ENCODE data around the gene RXRB. TPM values are rescaled to one million over a fixed set of nuclear protein-coding genes. Genes with fewer than 3 reads are reported as not detected.

Gene RXRB
- total and polyA plus RNA-seq, 2 of the 13 experiments (the other 11 are each of a cell fraction or from before 2014, with no cell fraction given), result 26.7 to 55.7 TPM

GRCh38 chr6:33161354-33162331 lies 38.8 kb downstream of the RXRB start (continued):
- TF ChIP-seq, protein P1, sequence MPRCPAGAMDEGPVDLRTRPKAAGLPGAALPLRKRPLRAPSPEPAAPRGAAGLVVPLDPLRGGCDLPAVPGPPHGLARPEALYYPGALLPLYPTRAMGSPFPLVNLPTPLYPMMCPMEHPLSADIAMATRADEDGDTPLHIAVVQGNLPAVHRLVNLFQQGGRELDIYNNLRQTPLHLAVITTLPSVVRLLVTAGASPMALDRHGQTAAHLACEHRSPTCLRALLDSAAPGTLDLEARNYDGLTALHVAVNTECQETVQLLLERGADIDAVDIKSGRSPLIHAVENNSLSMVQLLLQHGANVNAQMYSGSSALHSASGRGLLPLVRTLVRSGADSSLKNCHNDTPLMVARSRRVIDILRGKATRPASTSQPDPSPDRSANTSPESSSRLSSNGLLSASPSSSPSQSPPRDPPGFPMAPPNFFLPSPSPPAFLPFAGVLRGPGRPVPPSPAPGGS (CRISPR knock-in tag; IDR thresholded peaks at IDR 0.05), result peak; percentile 50; the same call in 1 of the 2 replicates
- no peak for TF ChIP-seq ZNF549 (CRISPR knock-in tag; IDR thresholded peaks at IDR 0.05)
- TF ChIP-seq, protein P2, sequence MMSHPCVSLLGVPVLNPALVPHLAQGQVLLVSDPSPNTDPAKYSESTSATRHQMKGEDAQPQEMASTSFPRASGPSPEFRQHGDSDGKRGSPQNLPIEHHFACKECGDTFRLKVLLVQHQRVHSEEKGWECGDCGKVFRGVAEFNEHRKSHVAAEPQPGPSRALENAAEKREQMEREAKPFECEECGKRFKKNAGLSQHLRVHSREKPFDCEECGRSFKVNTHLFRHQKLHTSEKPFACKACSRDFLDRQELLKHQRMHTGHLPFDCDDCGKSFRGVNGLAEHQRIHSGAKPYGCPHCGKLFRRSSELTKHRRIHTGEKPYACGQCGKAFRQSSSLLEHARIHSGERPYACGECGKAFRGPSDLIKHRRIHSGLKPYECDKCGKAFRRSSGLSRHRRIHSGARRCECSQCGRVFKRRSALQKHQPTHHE (CRISPR knock-in tag; IDR thresholded peaks at IDR 0.05; ENCODE audit: borderline replicate concordance), result 0 out of 2 replicates have a peak, but pooled peaks have one; percentile 73
- no peak for TF ChIP-seq ZNF7 (CRISPR knock-in tag; IDR thresholded peaks at IDR 0.05)
- peak; percentile 23; the same call in 1 of the 2 replicates for TF ChIP-seq YEATS4 (CRISPR knock-in tag; IDR thresholded peaks at IDR 0.05; ENCODE audit: borderline replicate concordance)
- no peak for TF ChIP-seq ZNF720 (CRISPR knock-in tag; IDR thresholded peaks at IDR 0.05)
- peak; percentile 73; the same call in 1 of the 2 replicates for TF ChIP-seq KDM5B (CRISPR knock-in tag; IDR thresholded peaks at IDR 0.05; ENCODE audit: borderline replicate concordance)
- TF ChIP-seq, protein P3, sequence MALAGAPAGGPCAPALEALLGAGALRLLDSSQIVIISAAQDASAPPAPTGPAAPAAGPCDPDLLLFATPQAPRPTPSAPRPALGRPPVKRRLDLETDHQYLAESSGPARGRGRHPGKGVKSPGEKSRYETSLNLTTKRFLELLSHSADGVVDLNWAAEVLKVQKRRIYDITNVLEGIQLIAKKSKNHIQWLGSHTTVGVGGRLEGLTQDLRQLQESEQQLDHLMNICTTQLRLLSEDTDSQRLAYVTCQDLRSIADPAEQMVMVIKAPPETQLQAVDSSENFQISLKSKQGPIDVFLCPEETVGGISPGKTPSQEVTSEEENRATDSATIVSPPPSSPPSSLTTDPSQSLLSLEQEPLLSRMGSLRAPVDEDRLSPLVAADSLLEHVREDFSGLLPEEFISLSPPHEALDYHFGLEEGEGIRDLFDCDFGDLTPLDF (CRISPR knock-in tag; IDR thresholded peaks at IDR 0.05), result no peak
- TF ChIP-seq, protein P4, sequence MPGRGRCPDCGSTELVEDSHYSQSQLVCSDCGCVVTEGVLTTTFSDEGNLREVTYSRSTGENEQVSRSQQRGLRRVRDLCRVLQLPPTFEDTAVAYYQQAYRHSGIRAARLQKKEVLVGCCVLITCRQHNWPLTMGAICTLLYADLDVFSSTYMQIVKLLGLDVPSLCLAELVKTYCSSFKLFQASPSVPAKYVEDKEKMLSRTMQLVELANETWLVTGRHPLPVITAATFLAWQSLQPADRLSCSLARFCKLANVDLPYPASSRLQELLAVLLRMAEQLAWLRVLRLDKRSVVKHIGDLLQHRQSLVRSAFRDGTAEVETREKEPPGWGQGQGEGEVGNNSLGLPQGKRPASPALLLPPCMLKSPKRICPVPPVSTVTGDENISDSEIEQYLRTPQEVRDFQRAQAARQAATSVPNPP (CRISPR knock-in tag; IDR thresholded peaks at IDR 0.05), result no peak
- 0 out of 2 replicates have a peak, but pooled peaks have one; percentile 60 for TF ChIP-seq MXD3 (CRISPR knock-in tag; IDR thresholded peaks at IDR 0.05)
- TF ChIP-seq EHMT2 (IDR thresholded peaks at IDR 0.05; ENCODE audit: borderline replicate concordance, low read depth, low read length), result no peak
- TF ChIP-seq ZNF136 (CRISPR knock-in tag; IDR thresholded peaks at IDR 0.05; ENCODE audit: low read depth), result 0 out of 2 replicates have a peak, but pooled peaks have one; percentile 80
- no peak; the same call in 1 of the 2 replicates for TF ChIP-seq SP4 (CRISPR knock-in tag; IDR thresholded peaks at IDR 0.05)
- peak; percentile 47; the same call in 1 of the 2 replicates for TF ChIP-seq ZNF274 (CRISPR knock-in tag; IDR thresholded peaks at IDR 0.05)
- peak; percentile 21; the same call in 1 of the 2 replicates for TF ChIP-seq GPN1 (CRISPR knock-in tag; IDR thresholded peaks at IDR 0.05; ENCODE audit: borderline replicate concordance)
- no peak for TF ChIP-seq NRL (CRISPR knock-in tag; IDR thresholded peaks at IDR 0.05; ENCODE audit: borderline replicate concordance)
- 0 out of 2 replicates have a peak, but pooled peaks have one; percentile 40 for TF ChIP-seq CAMTA2 (CRISPR knock-in tag; IDR thresholded peaks at IDR 0.05; ENCODE audit: borderline replicate concordance)
- no peak for TF ChIP-seq MED13 (CRISPR knock-in tag; IDR thresholded peaks at IDR 0.05)
- TF ChIP-seq ZNF251 (CRISPR knock-in tag; IDR thresholded peaks at IDR 0.05), result no peak
- no peak for TF ChIP-seq CBX5 (CRISPR knock-in tag; IDR thresholded peaks at IDR 0.05; ENCODE audit: borderline replicate concordance)
- TF ChIP-seq BHLHE40 (IDR thresholded peaks at IDR 0.05; ENCODE audit: low read length), result peak; percentile 81
- no peak for TF ChIP-seq SOX6 (IDR thresholded peaks at IDR 0.05)
- 0 out of 2 replicates have a peak, but pooled peaks have one; percentile 20 for TF ChIP-seq SOX6 (CRISPR knock-in tag; IDR thresholded peaks at IDR 0.05)
- TF ChIP-seq PRMT3 (CRISPR knock-in tag; IDR thresholded peaks at IDR 0.05; ENCODE audit: borderline replicate concordance, low read depth), result no peak
